HG02798 (cell line): ENCODE results near the gene PYGL.
"Not testable (repeated sequence)": the region's sequence is repeated elsewhere in the genome, so short reads cannot be mapped to it uniquely, and the experiment has no call there.

ENCODE experiments used
- ATAC-seq: cut with Tn5 transposase; IDR thresholded peaks from one replicate; pipeline ENCODE4 v1.9.1; 2021; ENCODE audit warnings: mild to moderate bottlenecking; ENCODE audit not compliant: unreplicated experiment, poor library complexity

Gene PYGL

GRCh38 chr14:50929506-50929905 is 14.8 kb downstream of the PYGL start:
- no peak for ATAC-seq

DNA sequence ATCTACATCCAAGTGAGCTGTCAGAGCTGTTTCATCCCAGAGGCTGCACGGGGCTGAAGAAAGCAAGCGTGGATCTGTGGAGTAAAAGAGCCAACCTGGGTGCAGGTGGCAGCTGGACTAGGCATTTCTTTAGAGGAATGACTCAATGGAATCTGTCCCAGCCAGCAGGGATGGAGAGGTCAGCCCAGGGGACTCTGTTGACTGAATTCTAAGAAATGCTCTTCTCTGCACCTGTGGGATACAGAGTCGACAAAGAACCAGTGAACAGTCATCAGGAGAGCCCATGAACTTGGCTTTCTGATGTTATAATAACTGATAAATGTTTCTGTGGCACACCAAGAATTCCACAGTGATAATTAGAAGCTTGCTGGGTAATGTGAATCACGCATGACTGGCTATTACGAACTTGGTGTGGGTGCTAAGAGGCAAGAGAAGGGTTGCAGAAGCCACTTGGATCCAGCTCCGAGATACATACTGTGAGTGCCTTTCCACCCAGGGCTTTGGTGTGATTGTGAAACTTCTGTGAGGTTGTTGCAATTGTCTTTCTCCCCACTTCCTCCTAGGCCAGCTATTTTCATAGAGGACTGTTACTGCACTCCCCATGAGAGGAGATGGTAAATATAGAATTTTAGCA is 16.2 kb downstream of the PYGL start:
- no peak for ATAC-seq

- ATAC-seq, result no peak
These were observed 17.4 kb downstream of the PYGL start for GRCh38 chr14:50926851-50927386.

GRCh38 chr14:50924843-50925242 is 19.4 kb downstream of the PYGL start:
- ATAC-seq, result no peak

DNA sequence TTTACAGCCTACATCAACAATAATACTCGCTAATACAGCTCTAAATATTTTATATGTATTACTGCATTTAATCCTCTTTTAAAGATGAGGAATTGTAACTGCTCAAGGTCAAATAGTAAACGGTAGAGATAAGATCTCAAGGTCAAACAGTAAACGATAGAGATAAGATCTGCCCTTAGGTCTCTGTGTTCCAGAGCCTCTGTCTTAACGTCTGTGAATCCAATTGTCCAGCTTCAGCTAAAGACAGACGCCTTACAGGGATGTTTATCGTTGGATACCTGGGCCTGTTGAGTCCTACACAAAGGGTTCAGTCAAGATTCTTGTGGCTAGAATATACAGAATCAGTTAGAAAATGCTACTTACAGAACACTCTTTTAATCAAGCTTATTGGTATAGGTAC is 20.0 kb downstream of the PYGL start:
- ATAC-seq, result no peak

DNA sequence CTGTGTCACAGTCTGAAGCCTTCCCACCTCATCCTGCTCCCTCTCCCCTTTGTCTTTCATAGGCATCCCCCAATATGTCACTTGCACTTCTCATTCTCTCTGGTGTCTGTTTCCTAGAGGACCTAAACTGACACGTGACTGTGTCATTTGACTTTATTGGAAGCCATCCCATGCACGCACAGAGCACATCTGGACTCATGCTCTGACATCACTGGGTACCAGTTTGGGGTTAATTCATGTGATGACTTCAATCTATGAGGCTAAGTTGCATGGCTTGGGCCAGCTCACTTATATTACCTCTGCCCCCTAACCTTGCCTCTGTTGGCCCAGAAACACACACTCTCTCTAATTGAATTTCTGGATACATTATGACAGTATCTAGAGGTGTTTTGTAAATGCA is 21.5 kb downstream of the PYGL start:
- ATAC-seq, result no peak

GRCh38 chr14:50920482-50921230 is 23.6 kb downstream of the PYGL start:
- ATAC-seq, result no peak

DNA sequence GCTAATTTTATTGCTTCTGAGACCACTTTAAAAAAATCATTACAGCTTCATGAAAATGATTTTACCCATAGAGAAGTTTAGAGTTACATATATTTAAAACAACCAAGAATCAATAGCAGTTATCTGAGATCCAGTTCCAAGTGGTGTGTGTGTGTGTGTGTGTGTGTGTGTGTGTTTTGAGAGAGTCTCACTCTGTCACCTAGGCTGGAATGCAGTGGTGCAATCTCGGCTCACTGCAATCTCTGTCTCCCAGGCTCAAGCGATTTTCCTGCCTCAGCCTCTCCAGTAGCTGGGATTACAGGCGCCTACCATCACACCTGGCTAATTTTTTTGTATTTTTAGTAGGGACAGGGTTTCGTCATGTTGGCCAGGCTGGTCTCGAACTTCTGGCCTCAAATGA is 24.8 kb downstream of the PYGL start:
- ATAC-seq, result not testable (repeated sequence)

- no peak for ATAC-seq
These were observed 26.8 kb downstream of the PYGL start for GRCh38 chr14:50917449-50917848.

- ATAC-seq, result no peak
These were observed 33.5 kb downstream of the PYGL start for GRCh38 chr14:50910495-50911420.

- no peak for ATAC-seq
These were observed 37.8 kb downstream of the PYGL start for GRCh38 chr14:50906326-50907065.

- ATAC-seq, result no peak
These were observed 39.6 kb downstream of the PYGL start for GRCh38 chr14:50904719-50905118.

DNA sequence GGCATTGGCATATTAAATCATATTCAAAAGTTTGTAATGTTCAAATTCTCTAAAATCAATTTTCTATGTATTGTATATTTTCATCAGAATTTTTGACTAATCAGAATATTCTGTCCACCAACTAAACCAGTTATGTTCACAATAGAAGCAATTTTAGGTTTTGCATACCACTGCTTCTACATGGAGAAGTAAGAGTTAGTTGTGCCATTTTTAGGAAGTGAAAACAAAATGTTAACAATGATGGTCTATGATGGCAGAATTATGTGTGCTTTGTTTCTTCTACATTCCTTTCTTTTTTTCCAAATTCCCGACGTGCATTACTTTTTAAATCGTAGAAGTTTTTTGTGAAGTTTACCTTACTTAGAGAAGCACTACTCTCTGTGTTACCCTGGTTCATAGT is 42.9 kb downstream of the PYGL start:
- no peak for ATAC-seq

- ATAC-seq, result no peak
These were observed 46.6 kb downstream of the PYGL start for GRCh38 chr14:50897658-50898175.

- not testable (repeated sequence) for ATAC-seq
These were observed 47.3 kb downstream of the PYGL start for GRCh38 chr14:50897005-50897404.

- not testable (repeated sequence) for ATAC-seq
These were observed 47.9 kb downstream of the PYGL start for GRCh38 chr14:50896421-50896820.

DNA sequence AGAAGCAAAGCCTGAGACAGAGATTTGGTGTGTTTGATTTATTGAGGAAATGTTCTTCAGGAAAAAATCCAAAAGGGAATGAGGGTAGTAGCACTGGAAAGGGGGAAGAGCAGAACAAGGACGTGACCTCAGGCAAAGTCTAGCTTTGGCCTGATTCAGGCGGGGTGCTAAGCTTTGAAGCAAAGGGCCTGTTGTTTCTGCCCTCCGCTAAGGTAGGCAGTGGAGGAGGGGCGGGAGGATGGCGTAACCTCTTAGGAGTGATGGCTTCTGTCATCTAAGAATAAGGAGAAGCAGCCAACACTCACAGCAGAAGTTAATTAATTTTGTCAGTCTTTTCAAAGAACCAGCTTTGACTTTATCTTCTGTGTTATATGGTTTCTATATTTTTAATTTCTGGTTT is 52.0 kb downstream of the PYGL start:
- no peak for ATAC-seq

- ATAC-seq, result no peak
These were observed 56.8 kb downstream of the PYGL start for GRCh38 chr14:50887476-50887875.

DNA sequence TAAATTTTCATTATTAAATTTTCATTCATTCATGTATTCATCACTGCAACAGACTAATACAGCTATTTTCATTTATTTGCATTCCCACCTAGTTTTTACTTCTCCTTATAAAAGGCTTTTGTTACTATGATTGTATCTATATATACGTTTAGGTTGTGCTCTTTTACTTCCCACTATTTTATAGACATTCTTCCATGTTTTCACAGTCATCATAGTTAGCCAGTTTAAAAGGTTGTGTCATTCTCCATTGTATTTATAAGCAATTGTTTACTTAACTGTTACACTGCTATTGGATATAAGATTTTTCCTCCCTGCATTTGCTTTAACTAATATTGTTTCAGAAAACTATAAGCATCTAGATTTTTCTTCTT is 60.5 kb downstream of the PYGL start:
- ATAC-seq, result no peak
